Activated CD4-positive, alpha-beta T cell treated with anti-CD3 and anti-CD28 coated beads for 4 hours (primary cell): ENCODE results near the gene MBD6.
A peak's percentile ranks its signal among the peaks of the same experiment; 100 is the strongest.

ENCODE experiments used
- DNase-seq, 2 donors: peaks; one replicate each; pipeline ENCODE4 v3.0.0-alpha.2; 2020

Gene MBD6

GRCh38 chr12:57522011-57522886 lies at the start of gene MBD6:
TSS of gene MBD6 (plus strand) at chr12:57522824. CDS start at chr12:57524304, 1,480 bp downstream.
- peak; percentile 85 to 87 for DNase-seq

GRCh38 chr12:57473392-57473791 lies 49.2 kb upstream of the MBD6 start:
- DNase-seq, result no peak

- DNase-seq, result no peak
Measured at GRCh38 chr12:57473886-57474285, 48.7 kb upstream of the MBD6 start.

- DNase-seq, result no peak
Measured at GRCh38 chr12:57474430-57474829, 48.2 kb upstream of the MBD6 start.

- DNase-seq, result no peak
Measured at GRCh38 chr12:57474862-57475261, 47.8 kb upstream of the MBD6 start.

GRCh38 chr12:57475271-57476161 lies 47.1 kb upstream of the MBD6 start:
- no peak for DNase-seq

- peak; percentile 64 to 69 for DNase-seq
Measured at GRCh38 chr12:57476162-57476992, 46.2 kb upstream of the MBD6 start.

- DNase-seq, result no peak
Measured at GRCh38 chr12:57476993-57477709, 45.5 kb upstream of the MBD6 start.

GRCh38 chr12:57477710-57478681 lies 44.6 kb upstream of the MBD6 start:
- DNase-seq, result peak; percentile 60 to 61

- DNase-seq, result no peak
Measured at GRCh38 chr12:57479043-57479375, 43.6 kb upstream of the MBD6 start.

GRCh38 chr12:57479376-57480115 lies 43.1 kb upstream of the MBD6 start, which contains the start of gene ARHGAP9:
TSS of gene ARHGAP9 (minus strand) at chr12:57479866. CDS start at chr12:57479406, 460 bp downstream.
- peak; percentile 58 to 67 for DNase-seq

- no peak for DNase-seq
Measured at GRCh38 chr12:57481671-57482070, 41.0 kb upstream of the MBD6 start.

- DNase-seq, result no peak
Measured at GRCh38 chr12:57483466-57483865, 39.2 kb upstream of the MBD6 start.

GRCh38 chr12:57485695-57486094 lies 36.9 kb upstream of the MBD6 start:
- no peak for DNase-seq

GRCh38 chr12:57487055-57487596 lies 35.5 kb upstream of the MBD6 start:
- no peak for DNase-seq

GRCh38 chr12:57487597-57488401 lies 34.8 kb upstream of the MBD6 start, which contains the start of gene MARS1:
TSS of gene MARS1 (plus strand) at chr12:57488068. CDS start at chr12:57488091, 23 bp downstream.
- peak; percentile 90 to 91 for DNase-seq

- no peak for DNase-seq
Measured at GRCh38 chr12:57488402-57489156, 34.0 kb upstream of the MBD6 start.

- DNase-seq, result no peak
Measured at GRCh38 chr12:57489157-57489641, 33.4 kb upstream of the MBD6 start.
